Measurements from ENCODE around the gene TENM3. TPM values are rescaled to one million over a fixed set of nuclear protein-coding genes. Genes with fewer than 3 reads are reported as not detected.

The TENM3 gene
- total and polyA plus RNA-seq, 2 donors (not counting 3 experiments of a cell fraction or from before 2014, with no cell fraction given): 3.2 to 6.2 TPM

GRCh38 chr4:182208526-182209050 lies 34.6 kb upstream of the TENM3 start:
- no peak overlapping the region for H3K27ac ChIP-seq (ENCODE audit: insufficient read depth, low read depth, low read length)
- intact Hi-C loops (cut with micrococcal nuclease) (no loop called here), dilution Hi-C loops (cut with MboI; ENCODE audit: extremely low pct_ligation_motif_present, low sequenced_read_pairs) (no loop called here)
- no peaks in the 10 kb centered on the region for H3K9me3 ChIP-seq (replicated peaks; ENCODE audit: control insufficient read depth, insufficient read depth, low read length)
- no peaks in the 10 kb centered on the region for H3K9me1 ChIP-seq (replicated peaks; ENCODE audit: control insufficient read depth, extremely low read depth, insufficient read depth, low read length)
- no peak overlapping the region for H3K4me2 ChIP-seq (ENCODE audit: insufficient read depth, low read length)
- no peaks in the 10 kb centered on the region for H3K27me3 ChIP-seq (ENCODE audit: control insufficient read depth in 2 of 2, insufficient read depth in 2 of 2, low read length in 2 of 2)
- H4K20me1 ChIP-seq (replicated peaks; ENCODE audit: control insufficient read depth, extremely low read depth, insufficient read depth, low read length): no peaks in the 10 kb centered on the region
- ChIA-PET POLR2A (no interaction called here), CTCF (no interaction called here)
- no peak overlapping the region for H3K4me3 ChIP-seq (replicated peaks in 1 of 3; ENCODE audit: insufficient read depth in 1 of 3, low read depth in 1 of 3, low read length in 3 of 3)
- no peaks in the 10 kb centered on the region for H3K79me2 ChIP-seq (ENCODE audit: control insufficient read depth, insufficient read depth, low read length)
- DNase-seq (ENCODE audit: low read depth, low spot score) (no peak), FAIRE-seq (no peak)
- no peak for TF ChIP-seq MAX (IDR thresholded peaks at IDR 0.05; ENCODE audit: insufficient read depth, insufficient read length)
- no peak for TF ChIP-seq FOS (IDR thresholded peaks at IDR 0.05; ENCODE audit: borderline replicate concordance, insufficient read depth, low read length)
- TF ChIP-seq POLR2AphosphoS5 (IDR thresholded peaks at IDR 0.05; ENCODE audit: insufficient read depth, low read depth, low read length): no peak
- TF ChIP-seq EZH2 (IDR thresholded peaks at IDR 0.05; ENCODE audit: borderline replicate concordance, low read depth, low read length, severe bottlenecking): no peak
- no peak for TF ChIP-seq MYC (IDR thresholded peaks at IDR 0.05; ENCODE audit: low read depth, low read length)
- TF ChIP-seq POLR2A (IDR thresholded peaks at IDR 0.05; ENCODE audit: low read depth, low read length): no peak
- no peak for TF ChIP-seq JUN (IDR thresholded peaks at IDR 0.05; ENCODE audit: borderline replicate concordance, insufficient read depth, insufficient read length, low read depth)
- TF ChIP-seq GATA2 (IDR thresholded peaks at IDR 0.05; ENCODE audit: insufficient read depth, insufficient read length, low read depth, low read length): no peak
- H3K36me3 ChIP-seq (ENCODE audit: control insufficient read depth in 2 of 2, extremely low read depth in 1 of 2, insufficient read depth in 2 of 2, low read length in 2 of 2): no peaks in the 10 kb centered on the region
- no peak overlapping the region for H2AFZ ChIP-seq (ENCODE audit: low read depth, low read length)
- H3K9ac ChIP-seq (replicated peaks; ENCODE audit: extremely low read depth, insufficient read depth, low read length): no peak overlapping the region
- H3K4me1 ChIP-seq (ENCODE audit: control insufficient read depth, extremely low read depth, insufficient read depth, low read length): no peaks in the 10 kb centered on the region
- no TSS peak for BruUV-seq (replicated peaks)
